Femur (tissue), 1 donor: ENCODE data around the gene CT45A6.
"Not testable (repeated sequence)": the region's sequence is repeated elsewhere in the genome, so short reads cannot be mapped to it uniquely, and the experiment has no call there.

Experiments used
- DNase-seq: peaks from one replicate; pipeline ENCODE4 v3.0.0-alpha.2; 2017

The CT45A6 gene, protein sequence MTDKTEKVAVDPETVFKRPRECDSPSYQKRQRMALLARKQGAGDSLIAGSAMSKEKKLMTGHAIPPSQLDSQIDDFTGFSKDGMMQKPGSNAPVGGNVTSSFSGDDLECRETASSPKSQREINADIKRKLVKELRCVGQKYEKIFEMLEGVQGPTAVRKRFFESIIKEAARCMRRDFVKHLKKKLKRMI

GRCh38 chrX:135802687-135803086 is at the start of gene CT45A6:
Gene CT45A6, minus strand, starts transcription at chrX:135802787. Its CDS starts 3,794 bp downstream, at chrX:135798993.
- DNase-seq: not testable (repeated sequence)

GRCh38 chrX:135837180-135837579 is 34.6 kb upstream of the CT45A6 start, which contains the start of gene CT45A7:
Gene CT45A7, minus strand, starts transcription at chrX:135837280. Its CDS starts 3,747 bp downstream, at chrX:135833533.
- DNase-seq: not testable (repeated sequence)

GRCh38 chrX:135819912-135820311 is 17.3 kb upstream of the CT45A6 start, which contains the start of gene CT45A2:
Gene CT45A2, minus strand, starts transcription at chrX:135820012. Its CDS starts 3,747 bp downstream, at chrX:135816265.
- DNase-seq: not testable (repeated sequence)

DNA sequence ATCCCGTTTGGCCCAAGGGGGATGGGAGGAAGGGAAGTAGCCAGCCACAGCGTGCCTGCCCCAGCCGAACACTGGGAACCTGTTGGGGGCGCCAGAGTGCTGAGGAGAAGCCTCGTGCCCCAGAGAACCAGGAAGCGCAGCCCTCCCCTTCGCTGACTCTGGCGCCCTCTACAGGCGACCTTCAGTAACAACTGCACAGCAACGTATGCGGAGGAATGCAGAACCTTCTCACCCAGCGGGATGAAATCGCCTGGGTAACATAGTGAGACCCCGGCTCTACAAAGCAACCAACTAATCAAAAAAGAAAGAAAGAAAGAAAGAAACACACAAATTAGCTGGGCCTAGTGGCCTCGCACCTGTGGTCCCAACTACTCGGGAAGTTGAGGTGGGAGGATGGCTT is 17.2 kb downstream of the CT45A6 start, which contains the start of gene CT45A5:
TSS of gene CT45A5 (minus strand) at position 101 of the 400 bp plus-strand sequence. CDS start 3,774 bp downstream, outside the sequence.
- DNase-seq: not testable (repeated sequence)

GRCh38 chrX:135768091-135768490 is 34.5 kb downstream of the CT45A6 start, which contains the start of gene CT45A3:
Gene CT45A3, minus strand, starts transcription at chrX:135768191. Its CDS starts 3,747 bp downstream, at chrX:135764444.
- not testable (repeated sequence) for DNase-seq

- not testable (repeated sequence) for DNase-seq
Measured at GRCh38 chrX:135744739-135745138, 57.8 kb downstream of the CT45A6 start.
